Lower leg skin (tissue), 3 donors: ENCODE measurements around the gene NBAS.

Experiments
- POLR2A ChIP-seq, 2 donors: fragments of 450-650 bp; IDR thresholded peaks; one replicate each; pipeline ENCODE4 v1.6.1; 2016 to 2017; ENCODE audit warnings: antibody characterized with exemption in 2 of 2, mild to moderate bottlenecking in 1 of 2, moderate library complexity in 1 of 2
- TF ChIP-seq, protein P1 (sequence below), 3 donors: fragments of 450-650 bp; IDR thresholded peaks; one replicate each; pipeline ENCODE4 v1.5.1; 2016; ENCODE audit warnings: antibody characterized with exemption in 3 of 3, mild to moderate bottlenecking in 3 of 3, moderate library complexity in 2 of 3

DNA sequence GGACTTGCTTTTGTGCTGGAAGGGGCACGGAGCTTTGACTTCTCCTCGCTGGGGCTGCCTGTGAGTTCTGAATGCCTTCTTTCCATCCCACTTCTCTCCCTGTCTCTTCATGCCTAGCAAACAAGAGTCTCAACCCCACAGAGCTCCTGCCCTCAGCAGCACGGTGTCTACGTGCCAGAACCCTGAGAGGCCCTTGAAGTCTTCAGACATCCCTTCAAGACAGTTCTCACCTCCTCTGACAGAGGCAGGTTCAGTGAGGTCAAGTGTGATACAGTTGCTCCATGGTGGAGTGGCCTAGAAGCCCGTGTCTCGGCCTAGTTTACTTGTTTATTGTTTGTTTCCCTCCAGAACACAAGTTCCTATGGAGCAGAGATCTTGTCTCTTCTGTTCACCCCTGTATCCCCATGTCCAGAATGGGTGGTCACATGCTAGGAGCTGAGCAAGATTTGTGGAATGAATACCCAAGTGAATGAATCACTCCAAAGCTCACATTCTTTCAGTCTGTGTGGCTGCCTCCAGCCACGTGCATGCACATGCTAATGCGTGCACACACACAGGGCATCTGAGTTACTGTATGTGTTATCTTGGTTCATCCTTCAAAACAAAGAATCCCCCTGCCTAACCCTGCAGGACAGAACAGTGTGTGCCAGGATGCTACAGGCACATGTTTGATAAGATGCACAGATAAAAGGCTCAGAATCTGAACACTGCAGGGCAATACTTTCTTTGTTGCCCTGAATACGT is 391.6 kb downstream of the NBAS start:
- TF ChIP-seq, protein P1, sequence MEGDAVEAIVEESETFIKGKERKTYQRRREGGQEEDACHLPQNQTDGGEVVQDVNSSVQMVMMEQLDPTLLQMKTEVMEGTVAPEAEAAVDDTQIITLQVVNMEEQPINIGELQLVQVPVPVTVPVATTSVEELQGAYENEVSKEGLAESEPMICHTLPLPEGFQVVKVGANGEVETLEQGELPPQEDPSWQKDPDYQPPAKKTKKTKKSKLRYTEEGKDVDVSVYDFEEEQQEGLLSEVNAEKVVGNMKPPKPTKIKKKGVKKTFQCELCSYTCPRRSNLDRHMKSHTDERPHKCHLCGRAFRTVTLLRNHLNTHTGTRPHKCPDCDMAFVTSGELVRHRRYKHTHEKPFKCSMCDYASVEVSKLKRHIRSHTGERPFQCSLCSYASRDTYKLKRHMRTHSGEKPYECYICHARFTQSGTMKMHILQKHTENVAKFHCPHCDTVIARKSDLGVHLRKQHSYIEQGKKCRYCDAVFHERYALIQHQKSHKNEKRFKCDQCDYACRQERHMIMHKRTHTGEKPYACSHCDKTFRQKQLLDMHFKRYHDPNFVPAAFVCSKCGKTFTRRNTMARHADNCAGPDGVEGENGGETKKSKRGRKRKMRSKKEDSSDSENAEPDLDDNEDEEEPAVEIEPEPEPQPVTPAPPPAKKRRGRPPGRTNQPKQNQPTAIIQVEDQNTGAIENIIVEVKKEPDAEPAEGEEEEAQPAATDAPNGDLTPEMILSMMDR (IDR thresholded peaks at IDR 0.05): no peak
- TF ChIP-seq POLR2A (IDR thresholded peaks at IDR 0.05): no peak
